Measurements from ENCODE around the gene APOBEC2.

Gene APOBEC2

DNA sequence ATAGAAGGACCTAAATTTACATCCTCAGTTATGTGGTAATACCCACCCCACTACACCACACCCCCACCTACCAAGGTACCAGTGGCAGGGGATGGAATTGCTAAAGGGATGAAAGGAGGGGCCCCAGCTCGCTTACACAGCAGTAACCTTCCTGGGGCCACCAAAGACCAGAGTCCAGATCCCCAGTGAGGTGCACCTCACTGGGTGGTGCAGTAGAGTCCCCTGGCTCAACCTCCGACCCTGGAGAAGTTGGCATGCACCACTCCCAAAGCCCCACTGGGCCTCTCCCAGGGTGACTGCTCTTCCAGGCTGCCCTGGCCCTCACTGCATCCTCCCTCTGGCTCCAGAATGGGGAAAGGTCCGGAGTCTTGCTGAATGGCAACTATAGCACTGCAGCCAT, 14.8 kb upstream of the APOBEC2 start:
- DNase-seq (ENCODE audit: low read depth) = no peak

DNA sequence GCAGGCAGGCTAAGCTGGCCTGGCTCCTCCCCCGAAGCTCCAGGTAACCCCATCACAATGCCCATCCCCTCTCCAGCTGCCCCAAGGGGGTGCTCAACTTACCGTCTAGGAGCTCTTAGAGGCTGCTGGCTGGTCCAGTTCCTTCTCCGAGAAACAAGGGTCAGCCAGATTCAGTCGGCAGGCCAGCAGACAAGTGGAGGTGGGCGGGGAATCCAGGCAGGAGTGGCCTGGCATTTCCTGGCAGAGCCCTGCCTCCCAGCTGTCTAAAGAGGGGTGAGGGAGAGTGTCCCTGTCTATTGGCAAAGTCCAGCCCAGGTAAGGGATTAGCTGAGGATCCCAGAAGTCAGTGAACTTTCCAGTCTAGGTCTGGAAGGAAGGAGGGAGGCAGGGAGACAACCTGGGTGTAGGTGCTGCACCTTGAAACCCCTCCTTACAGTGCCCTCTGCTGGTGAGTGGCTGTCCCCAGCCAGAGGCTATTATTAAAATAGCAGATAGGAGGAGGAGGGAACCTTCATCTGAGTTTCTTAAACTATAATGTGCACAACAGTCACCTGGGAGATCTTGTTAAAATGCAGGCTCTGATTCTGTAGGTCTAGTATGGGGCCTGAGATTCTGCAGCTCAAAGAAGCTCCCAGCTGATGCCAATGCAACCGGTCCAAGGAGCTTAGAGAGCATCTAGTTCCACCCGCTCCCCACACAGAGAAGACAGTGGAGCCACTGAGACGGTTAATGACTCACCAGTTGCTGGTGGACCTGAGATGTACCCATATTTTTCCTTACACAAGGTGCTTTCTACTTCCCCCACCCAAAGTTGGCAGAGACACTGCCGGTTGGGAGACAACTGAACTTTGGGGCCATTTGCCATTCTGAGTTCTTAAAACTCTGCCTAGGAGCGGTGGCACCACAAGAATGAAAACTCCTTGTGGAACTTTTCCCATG, 13.7 kb upstream of the APOBEC2 start, which contains the start of gene UNC5CL:
Gene UNC5CL, minus strand, starts transcription at position 162 of the 939 bp plus-strand sequence. CDS start 4,147 bp downstream, outside the sequence.
- DNase-seq (ENCODE audit: low read depth) = peak; percentile 25

DNA sequence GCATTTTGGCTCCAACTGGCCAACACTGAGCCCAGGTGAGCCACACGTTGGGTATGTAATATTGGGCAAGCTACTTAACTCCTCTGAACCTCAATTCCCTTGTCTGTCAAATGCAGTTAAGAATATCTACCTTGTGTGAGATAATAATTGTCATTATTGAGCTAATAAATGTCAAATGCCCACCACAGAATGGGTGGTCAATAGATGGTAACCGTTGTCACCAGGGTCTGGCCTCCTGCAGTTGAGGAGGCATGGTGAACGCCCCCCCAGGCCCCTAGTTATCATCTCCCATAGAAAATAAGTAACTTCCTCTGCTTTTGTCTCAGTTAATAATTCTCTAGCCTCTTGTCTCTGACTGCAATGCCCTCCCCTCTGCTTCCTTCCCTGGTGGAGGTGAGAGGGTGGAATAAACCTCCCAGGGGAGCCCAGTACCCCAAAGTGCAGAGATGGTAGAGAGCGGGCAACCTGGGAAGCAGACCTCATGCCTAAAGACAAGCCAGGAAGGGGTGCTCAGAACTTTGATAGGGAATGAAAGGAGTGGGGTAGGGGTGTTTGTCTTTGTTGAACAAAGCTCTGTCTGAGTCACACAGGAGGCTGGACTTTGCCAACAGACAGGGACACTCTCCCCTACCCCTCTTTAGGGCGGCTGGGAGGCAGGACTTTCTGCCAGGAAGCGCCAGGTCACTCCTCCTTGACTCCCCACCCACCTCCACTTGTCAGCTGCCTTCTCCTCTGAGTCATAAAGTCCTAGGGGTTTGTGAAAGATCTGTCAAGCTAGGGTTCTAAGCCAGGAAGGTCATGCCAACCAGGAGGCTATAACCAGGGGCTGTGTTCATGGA, 12.7 kb upstream of the APOBEC2 start:
- no peak for DNase-seq (ENCODE audit: low read depth)

DNA sequence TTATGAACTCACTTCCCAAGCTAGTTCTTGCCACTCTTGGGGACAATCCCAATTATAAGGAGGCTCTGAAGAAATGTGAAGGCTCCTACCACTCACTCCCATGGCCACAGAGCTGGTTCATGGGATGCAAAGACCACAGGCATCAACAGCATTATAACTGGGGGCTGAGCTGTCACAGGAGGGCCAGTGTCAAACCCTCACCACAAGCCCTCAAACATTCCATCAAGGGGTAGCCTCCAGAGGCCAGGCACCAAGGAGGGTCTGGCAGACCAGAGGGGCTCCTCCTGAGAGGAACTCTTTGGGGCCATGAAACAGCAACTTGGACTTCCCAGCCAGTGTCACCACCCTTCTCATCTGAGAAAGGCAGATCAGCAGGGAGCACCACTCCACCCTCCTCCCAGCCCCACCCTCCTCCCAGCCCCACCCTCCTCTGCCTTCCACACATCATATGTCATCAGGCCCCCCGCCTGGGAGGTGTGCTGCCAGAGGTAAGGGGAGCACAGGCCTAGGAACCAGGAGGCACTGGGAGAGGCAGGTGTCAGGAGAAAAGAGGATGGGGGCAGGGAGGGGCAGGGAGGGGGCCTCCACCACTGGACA, 12.0 kb upstream of the APOBEC2 start:
- no peak for DNase-seq (ENCODE audit: low read depth)

DNA sequence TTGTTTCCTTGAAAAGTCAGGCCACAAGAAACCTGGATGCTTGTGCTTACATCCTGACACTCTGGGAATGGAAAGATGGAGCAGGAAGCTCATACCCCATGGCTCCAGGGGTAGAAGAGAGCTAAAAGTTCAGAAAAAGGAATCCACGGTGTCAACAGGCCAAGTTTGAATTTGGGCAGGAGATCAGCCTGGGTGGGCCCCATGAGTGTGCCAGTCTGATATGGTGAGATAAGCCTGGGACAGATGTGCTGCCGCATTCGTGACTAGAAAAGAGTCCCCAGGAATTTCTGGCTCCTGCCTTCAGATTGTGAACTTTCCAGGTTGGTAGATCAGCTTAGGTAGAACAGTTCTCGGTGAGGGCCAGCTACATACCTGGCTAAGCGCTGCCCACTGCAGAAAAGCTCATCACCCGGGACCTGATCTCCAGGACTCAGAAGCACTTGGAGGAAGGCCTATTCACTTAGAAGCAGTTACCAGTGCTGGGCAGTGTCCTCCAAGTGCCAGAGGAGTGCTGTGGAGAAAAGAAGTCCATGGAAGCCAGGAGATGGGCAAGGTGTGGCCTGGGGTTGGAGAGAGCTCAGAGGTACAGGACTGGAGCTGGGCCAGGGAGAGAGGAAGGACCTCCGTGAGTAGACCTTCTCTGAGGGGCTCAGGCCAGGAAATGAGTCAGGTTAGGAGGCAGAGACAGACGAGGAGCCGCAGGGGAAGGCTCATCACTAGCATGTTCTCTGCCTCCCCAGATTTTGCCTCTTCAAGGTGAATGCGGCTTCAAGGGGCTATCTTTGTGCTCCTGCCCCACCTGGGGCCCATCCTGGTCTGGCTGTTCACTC, 10.6 kb upstream of the APOBEC2 start, which contains the start of gene TSPO2:
Gene TSPO2, plus strand, starts transcription at position 242 of the 830 bp plus-strand sequence. Its CDS starts 519 bp downstream, at position 761.
- no peak for DNase-seq (ENCODE audit: low read depth)

DNA sequence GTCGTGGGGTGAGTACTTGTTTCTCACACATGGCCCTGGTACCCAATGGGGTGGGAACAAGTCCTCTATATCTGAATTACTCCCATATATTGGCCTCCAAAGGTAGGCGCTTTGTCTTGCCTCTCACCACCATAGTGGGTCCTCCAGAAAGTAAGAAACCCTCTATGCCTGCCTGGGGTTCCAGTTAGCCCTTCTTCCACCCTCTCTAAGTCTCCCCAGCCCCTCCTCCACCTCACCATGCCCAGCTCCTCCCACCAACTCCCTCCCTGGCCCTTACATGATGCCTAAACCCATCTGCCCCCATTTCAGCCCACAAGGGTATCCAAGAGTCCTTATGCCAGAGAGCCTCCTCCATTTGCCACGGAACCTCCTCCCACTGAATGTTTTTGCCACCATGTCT, 9.9 kb upstream of the APOBEC2 start:
- no peak for DNase-seq (ENCODE audit: low read depth)

DNA sequence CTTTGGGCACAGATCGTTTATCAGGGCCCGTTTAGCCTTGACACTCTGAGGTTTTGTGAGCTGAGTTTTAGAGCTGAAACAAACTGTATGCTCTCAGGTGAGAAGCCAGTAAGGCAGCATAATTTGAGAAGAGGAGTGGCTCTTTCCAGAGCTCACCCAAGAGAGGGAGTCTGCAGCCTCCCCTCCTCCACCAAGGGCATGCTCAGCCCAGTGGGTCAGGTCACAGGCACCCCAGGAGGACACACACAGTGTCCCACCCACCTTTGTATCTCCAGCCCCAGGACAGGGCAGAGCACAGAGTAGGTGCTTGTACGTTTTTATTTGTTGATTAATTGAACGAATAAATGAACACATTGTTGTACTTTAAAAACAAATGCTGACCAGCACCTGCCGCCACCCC, 7.3 kb upstream of the APOBEC2 start:
- no peak for DNase-seq (ENCODE audit: low read depth)

DNA sequence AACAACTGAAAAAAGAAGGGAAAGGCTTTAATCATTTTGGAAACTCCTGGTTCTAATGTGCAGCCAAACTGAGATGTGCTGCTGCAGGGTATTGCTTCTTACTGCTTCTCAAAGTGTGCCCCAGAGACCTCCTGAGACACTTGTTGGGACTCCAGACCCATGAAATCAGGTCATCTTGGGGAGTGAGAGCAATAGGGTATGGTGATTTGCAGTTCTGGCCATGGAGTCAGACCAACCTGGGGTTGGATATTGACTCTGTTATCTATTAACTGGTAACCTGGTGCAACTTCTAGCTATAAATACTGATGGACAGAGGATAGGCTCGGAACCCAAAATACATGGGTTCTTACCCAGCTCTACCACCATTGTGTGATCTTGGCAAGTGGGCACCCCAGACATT, 6.9 kb upstream of the APOBEC2 start:
- no peak for DNase-seq (ENCODE audit: low read depth)

DNA sequence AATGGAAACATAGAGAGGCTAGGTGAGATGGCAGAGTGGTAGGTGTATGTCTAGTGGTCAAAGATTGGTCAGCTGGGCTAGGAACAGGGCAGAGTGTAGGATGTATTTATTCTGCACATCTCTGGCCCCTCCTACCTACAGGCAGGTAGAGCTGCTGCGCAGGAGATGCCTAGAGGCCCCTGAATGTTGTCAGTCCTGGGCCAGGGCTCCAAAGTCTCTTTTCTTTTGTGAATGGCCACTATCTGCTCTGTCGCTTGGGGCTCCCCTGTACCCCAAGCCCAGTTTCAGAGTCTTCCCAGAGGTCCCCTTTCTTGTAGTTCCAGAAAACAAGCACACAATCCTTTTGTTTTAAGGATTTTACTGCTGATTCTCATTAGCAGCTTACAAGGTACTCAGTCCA, 5.7 kb upstream of the APOBEC2 start:
- no peak for DNase-seq (ENCODE audit: low read depth)

DNA sequence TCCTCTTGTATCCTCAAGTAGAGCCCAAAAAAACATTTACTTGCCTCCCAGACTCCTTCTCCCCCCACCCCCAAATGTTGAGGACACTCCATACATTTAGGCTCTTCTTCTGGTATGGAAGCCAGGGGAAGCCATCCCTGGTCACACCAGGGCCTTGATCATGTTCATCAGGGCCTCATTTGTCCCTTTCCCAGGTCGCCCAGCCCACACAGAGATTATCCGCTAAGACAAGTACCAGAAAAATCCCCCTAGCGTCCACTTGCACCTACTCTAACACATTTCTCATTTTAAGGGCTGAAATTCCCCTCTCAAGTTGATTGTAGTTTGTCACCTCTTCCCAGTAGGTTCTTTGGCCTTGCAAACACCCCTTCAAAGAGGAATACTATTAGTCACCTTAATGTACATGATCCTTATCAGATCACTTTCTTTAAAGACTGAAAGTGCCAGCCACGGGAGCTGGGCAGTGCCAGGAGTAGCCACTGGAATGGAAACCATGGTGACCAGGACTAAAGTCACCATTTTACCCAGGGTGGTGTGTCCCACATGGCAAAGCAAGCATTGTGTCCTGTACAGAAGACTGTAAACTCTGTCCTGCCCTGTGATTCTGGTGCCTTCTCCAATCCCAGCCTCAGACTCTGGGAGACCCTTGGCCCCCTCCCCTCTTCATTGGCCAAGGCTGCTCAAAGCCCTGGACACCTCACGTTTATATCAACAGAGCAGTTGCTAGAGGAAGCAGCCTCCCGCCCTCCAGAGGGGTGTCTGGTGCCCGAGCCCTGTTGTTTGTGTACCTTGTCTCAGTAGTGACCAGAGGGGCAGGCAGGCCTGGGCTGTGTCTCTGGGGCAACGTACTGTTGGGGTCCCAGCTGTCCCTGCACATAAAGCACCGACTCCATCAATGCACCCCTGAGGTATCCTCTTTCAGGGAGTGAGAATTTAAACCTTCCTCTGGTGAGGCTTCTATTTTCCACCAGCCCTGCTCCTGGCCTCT, 5.0 kb upstream of the APOBEC2 start:
- no peak for DNase-seq (ENCODE audit: low read depth)

DNA sequence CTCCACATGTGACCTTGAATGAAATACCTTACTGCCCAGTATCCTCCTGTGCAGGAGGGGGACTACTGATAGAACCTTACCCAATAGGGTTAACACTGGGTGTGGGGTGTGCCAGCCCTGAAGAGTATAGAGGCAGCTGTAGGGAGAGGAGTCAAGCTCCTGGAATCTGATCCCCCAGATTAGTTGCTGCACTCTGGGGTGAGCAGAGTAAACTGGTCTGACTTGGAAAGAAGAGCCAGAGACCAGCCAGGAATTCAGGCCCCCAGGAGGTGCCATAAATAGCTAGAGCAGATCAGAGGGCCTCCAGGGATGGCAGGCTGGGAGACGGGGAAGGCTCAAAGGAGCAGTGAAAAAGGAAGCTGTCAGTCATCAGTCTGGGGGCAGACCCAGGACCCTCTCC, 3.5 kb upstream of the APOBEC2 start:
- DNase-seq (ENCODE audit: low read depth) = no peak

DNA sequence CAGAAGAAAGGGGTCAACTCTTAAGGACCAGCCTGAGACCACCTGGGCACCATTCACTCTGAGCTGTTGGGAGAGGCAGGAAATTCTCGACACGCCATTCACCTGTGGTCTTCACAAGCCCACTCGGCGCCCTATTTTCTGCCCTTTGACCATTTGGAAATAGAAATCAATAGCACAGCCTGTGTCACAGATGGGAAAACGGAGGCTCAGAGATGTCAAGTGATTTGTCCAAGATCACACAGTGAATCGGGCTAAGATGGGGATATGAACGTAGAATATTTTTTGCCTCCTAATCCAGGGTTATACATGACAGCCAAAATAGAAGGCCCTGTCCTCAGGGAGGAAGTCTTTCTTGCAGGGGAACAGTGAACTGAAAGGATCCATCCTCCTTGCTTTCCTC, 3.0 kb upstream of the APOBEC2 start:
- no peak for DNase-seq (ENCODE audit: low read depth)

DNA sequence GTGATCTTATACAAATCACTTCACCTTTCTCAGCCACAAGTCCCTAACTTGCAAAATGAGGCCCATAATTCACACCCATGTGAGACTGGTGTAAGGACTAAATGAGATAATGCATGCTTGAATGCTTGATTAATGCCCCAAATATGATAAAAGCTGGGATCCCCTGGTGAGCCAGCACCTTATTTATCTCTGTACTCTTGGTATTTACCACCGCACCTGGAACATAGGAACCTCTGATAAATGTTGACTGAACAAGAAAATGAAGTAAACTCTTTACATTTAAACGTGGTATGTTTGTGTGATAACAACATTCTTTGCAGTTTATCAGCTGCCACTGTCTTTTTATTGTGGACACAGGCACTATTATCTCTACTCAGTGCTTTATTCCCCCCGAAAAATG, 2.5 kb upstream of the APOBEC2 start:
- DNase-seq (ENCODE audit: low read depth) = no peak

DNA sequence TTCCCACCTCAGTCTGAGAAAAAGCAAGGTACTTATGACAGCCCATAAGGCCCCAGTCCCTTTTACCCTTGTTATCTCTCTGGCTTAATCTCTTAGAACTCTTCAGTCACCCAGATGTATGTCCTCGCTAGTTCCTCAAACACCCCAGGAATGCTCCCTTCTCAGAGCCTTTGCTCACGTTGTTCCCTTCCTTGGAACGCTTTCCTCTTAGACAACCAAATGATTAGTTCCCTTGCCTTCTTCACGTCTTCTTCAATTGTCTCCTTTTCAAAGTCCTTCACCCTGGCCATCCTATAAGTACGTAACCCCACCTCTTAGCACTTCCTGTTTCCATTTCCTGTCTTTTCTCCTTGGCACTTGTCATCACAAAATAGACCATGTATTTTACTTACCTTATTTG, 1.1 kb upstream of the APOBEC2 start:
- DNase-seq (ENCODE audit: low read depth) = no peak

DNA sequence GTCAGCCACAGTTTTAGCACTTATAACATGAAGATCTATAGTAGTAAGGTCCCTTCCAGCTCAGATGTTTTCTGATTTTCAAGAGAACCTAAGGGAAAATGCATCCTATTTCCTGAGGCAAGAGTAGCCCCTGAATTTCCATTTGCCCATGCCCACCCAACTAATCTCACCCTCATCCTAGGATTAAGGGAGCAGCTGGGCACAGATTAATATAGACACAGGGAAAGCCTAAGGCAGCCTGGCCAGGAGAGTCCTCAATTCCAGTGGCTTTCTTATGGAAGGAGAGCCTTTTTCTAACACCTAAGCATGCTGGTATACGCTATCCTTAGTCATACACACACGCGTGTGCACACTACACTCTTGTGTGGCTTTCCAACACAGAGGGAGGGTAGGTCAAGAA, 1.5 kb downstream of the APOBEC2 start:
- no peak for DNase-seq (ENCODE audit: low read depth)

DNA sequence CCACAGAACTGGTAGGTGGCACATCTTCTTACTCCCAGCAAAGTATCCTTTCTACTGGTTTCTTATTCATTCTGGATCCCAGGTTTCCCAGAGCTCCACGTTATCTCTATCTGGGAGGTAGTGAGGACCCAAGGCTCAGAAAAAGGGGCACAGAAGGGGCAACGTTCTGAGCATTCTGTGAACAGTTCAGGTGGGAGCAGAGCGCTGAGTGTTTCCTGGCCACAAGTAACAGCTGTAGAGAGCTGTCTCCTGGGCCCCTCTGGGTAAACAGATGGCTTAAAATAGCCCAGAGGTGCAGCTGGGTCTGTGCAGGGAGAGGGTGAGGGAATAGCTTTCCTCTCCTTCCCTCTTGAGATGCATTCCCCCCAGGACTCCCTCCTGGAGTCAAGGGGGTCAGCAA, 2.1 kb downstream of the APOBEC2 start:
- DNase-seq (ENCODE audit: low read depth) = no peak

DNA sequence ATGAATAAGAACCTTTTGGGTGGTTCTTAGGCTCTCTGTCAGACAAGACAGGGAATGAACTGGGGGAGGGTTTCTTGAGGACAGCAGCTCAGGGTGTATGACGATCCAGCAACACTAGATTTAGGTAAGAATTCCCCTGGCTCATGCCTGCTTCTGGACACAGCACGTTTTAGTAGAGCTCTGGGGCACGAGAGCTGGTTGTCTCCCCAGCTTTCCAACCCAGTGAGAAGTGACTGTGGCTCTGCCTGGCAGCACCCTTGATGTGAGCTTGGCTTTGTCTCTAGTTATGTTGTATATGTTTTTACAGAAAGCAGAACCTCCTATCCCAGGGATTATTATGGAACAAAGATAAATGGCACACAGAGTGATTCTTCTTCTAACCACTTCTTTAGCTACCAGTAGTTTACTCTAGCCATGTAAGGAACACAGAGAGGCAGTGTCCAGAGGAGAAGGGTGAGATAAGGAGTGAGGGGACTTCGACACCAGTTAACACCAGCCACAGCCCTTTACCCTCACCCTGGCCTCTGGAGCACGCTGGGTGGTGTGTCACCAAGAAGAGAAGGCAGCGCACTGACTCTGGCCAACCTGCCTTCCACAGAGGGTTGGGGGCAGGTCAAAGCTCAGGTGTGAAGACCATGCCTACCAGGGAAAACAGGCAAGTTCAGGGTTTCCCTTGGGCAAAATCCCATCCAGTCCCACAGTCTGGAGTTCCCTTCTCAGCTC, 3.9 kb downstream of the APOBEC2 start:
- no peak for DNase-seq (ENCODE audit: low read depth)

DNA sequence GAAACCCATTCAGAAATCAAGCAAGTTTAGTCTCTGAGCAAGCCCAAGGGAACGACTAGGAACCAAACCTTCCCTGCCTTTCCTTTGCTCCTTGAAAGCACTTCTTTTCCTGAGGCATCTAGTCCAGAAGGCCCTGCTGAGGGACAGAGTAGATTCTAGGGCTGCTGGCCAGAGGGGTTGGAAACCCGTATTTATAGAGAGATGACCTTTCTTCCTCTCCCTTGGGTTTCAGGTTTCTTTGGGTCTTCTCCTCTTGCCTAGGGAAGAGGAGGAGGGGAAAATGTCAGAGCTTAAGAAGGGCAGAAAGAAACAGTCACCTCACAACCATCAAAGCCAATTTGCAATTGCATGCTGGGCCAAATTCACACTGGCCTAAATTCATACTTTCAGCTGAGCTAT, 5.8 kb downstream of the APOBEC2 start:
- DNase-seq (ENCODE audit: low read depth) = no peak

DNA sequence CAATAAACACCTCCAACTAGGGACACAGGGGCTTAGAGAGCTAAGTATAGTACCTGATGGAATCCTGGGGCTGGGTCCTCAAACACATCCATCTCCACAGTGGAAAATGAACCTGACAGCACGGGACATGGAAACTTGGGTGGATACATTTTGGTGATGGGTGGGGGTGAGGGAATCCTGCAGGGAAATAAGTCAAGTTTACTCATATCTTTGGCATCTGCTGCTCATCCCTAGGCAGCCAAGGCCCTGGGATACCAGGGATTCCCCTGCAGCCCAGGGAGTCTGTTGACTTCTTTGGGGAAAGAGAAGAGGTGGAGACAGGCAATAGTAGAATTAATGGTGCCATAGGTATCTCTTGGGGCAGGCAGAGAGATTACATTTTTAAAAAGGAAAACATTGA, 6.6 kb downstream of the APOBEC2 start:
- no peak for DNase-seq (ENCODE audit: low read depth)

Data from activated gamma-delta T cell treated with anti-CD3 and anti-CD28 coated beads, Interleukin-2, amount 50 U/mL, for 16 hours (primary cell).